Measurements from ENCODE around the gene NGDN.

DNA sequence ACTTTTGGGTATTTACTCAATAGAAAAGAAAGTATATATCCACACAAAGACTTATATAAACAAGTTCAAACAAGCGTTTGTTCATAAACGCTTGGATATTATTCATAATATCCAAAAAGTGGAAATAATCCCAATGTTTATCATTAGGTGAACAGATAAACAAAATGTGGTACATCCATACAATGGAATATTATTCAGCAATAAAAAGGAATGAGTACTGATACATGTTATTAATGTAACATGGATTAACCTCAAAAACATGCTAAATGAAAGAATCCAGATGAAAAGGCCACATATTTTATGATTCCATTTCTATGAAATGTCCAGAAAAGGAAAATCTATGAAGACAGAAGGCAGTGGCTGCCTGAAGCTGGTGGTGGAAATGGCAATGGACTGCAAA lies 17.3 kb upstream of the NGDN start:
- TF ChIP-seq POLR2A (IDR thresholded peaks at IDR 0.05) (no peak), CTCF (IDR thresholded peaks at IDR 0.05) (no peak)
